Tibial artery (tissue), 4 donors: ENCODE data around the gene MRPS18A.
A peak's percentile ranks its signal among the peaks of the same experiment; 100 is the strongest.
"Not testable (repeated sequence)": the region's sequence is repeated elsewhere in the genome, so short reads cannot be mapped to it uniquely, and the experiment has no call there.

Source experiments
- DNase-seq, 2 donors: peaks; one replicate each; pipeline ENCODE4 v3.0.0-alpha.2; 2019
- H3K27ac ChIP-seq, 2 donors: fragments of 200-600 bp; sonication (generic) in 1 of 2; 1 replicate in 1 of 2; 2 replicates in 1 of 2; pipeline ENCODE4 v1.5.1; 2018 to 2019; ENCODE audit warnings: mild to moderate bottlenecking in 1 of 2
- H3K27me3 ChIP-seq, 2 donors: fragments of 200-600 bp; sonication (generic) in 1 of 2; one replicate each; pipeline versions ENCODE4 v1.5.1 to v1.6.0; 2016 to 2019
- H3K36me3 ChIP-seq, 3 donors: fragments of 200-600 bp; sonication (generic) in 2 of 3; one replicate each; pipeline ENCODE4 v1.5.1; 2016 to 2019; ENCODE audit warnings: mild to moderate bottlenecking in 2 of 3
- H3K4me1 ChIP-seq, 4 donors: fragments of 200-600 bp; sonication (generic) in 2 of 4; 1 replicate in 3 of 4; 2 replicates in 1 of 4; pipeline ENCODE4 v1.5.1; 2016 to 2019
- H3K4me3 ChIP-seq, 2 donors: fragments of 200-600 bp; sonication (generic) in 1 of 2; 1 replicate in 1 of 2; 2 replicates in 1 of 2; pipeline ENCODE4 v1.5.1; 2018 to 2019; ENCODE audit warnings: mild to moderate bottlenecking in 2 of 2
- H3K9me3 ChIP-seq, 3 donors: fragments of 200-600 bp; sonication (generic) in 1 of 3; one replicate each; pipeline ENCODE4 v1.5.1; 2016 to 2019
- CTCF ChIP-seq, 2 experiments: fragments of 200-600 bp in 1 of 2; fragments of 450-650 bp in 1 of 2; IDR thresholded peaks; one replicate each; pipeline ENCODE4 v1.5.1; 2017 to 2019; ENCODE audit warnings: antibody characterized with exemption in 2 of 2, mild to moderate bottlenecking in 1 of 2, moderate library complexity in 1 of 2
- intact Hi-C: fragments of 100-400 bp; cut with DNase I; formaldehyde crosslinking; loops from one replicate; pipeline ENCODE4 v1.15.0; 2023; ENCODE audit warnings: low total_unique reads

MRPS18A gene

DNA sequence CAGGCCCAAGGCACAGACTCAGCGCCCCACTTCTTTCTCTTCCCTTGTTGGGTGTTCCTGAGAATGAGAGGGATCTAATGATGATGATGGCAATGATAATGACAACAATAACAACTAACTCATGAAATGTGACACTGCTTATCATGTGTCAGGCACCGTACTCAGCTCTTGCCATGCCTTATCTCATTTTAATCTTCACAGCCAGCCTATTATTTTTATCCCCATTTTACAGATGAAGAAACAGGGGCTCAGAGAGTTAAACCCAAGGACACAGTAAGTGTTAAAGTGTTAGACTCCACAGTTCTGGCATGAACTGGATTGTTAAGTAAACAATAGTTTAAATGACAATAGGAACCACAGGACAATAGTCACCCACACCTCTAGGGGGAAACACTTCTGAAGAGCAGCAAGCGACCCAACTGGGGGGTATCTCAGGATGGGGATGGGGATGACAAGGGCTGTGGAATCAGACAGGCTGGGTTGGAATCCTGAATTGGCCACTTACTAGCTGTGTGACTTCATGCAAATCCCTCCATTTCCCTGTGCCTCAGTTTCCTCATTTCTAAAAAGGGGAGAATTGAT, 30.3 kb downstream of the MRPS18A start:
- Histone ChIP-seq H3K36me3 (no peaks in the 10 kb centered on the region), H3K27me3 (peaks cover 0 to 4% of the 10 kb centered on the region in 2 donors), H3K9me3 (no peaks in the 10 kb centered on the region), H3K27ac (no peak overlapping the region), H3K4me1 (no peaks in the 10 kb centered on the region), H3K4me3 (no peak overlapping the region)
- DNase-seq, result no peak
- TF ChIP-seq CTCF (IDR thresholded peaks at IDR 0.05), result no peak
- intact Hi-C loops, result no loop called here

GRCh38 chr6:43652822-43653221, 34.8 kb downstream of the MRPS18A start:
- H3K4me1 ChIP-seq, intact Hi-C loops, DNase-seq, H3K27ac ChIP-seq, H3K36me3 ChIP-seq, H3K4me3 ChIP-seq, H3K27me3 ChIP-seq, H3K9me3 ChIP-seq: not testable (repeated sequence)

GRCh38 chr6:43648248-43648647, 39.3 kb downstream of the MRPS18A start:
- H3K27ac ChIP-seq, result no peak overlapping the region
- DNase-seq, result no peak
- no peak overlapping the region for H3K4me3 ChIP-seq
- intact Hi-C loops, result no loop called here
- no peaks in the 10 kb centered on the region for H3K9me3 ChIP-seq
- TF ChIP-seq CTCF (IDR thresholded peaks at IDR 0.05), result no peak
- H3K4me1 ChIP-seq, result peaks cover 0 to 14% (median 9%) of the 10 kb centered on the region in 4 donors
- H3K27me3 ChIP-seq, result no peaks in the 10 kb centered on the region
- no peaks in the 10 kb centered on the region for H3K36me3 ChIP-seq

DNA sequence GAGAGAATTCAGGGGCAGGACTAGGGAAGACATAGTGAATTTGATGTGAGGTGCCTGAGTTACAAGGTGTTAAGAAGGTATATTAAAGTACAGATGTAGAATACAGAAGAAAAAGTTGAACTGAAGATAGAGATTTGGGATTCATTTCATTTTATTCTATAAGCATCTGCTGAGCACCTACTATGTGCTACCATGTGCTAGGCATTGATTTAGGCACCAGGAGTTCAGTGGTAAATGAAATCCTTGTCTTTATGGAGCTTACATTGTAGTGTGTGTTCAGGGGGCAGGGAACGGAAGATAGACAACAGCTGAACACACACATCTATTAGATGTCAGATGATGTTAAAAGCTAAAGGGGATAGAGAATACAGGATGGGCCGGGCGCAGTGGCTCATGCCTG, 40.0 kb downstream of the MRPS18A start:
- H3K36me3 ChIP-seq, result peaks cover 0 to 4% (median 0%) of the 10 kb centered on the region in 3 donors
- no peaks in the 10 kb centered on the region for H3K9me3 ChIP-seq
- intact Hi-C loops, result no loop called here
- H3K4me3 ChIP-seq, result no peak overlapping the region
- TF ChIP-seq CTCF (IDR thresholded peaks at IDR 0.05), result no peak
- H3K4me1 ChIP-seq, result peaks cover 0 to 14% (median 9%) of the 10 kb centered on the region in 4 donors
- no peak for DNase-seq
- H3K27ac ChIP-seq, result no peak overlapping the region
- H3K27me3 ChIP-seq, result no peaks in the 10 kb centered on the region

DNA sequence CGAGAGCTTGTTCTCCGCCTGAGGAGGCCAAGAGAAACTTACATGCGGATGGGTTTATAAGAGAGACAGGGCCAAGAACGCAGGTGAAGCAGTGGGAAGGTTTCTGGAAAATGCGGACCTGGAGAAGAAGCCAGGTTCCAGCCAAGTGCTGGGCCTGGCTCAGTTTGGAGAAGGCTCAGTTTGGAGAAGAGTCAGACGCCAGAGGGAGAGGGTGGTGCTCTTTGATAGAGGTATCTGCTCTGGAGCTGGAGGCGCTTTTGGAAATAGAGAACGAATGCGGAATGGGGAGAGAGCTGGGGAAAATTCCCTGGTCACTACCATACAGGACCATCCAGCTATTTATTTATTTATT, 42.0 kb downstream of the MRPS18A start:
- no peaks in the 10 kb centered on the region for H3K27me3 ChIP-seq
- H3K4me3 ChIP-seq, result peak overlapping the region; percentile 48 to 60
- peaks cover 0 to 14% (median 9%) of the 10 kb centered on the region in 4 donors for H3K4me1 ChIP-seq
- H3K27ac ChIP-seq, result peak overlapping the region in 1 of 2 donors; percentile 25
- H3K9me3 ChIP-seq, result no peaks in the 10 kb centered on the region
- peaks cover 7 to 24% (median 12%) of the 10 kb centered on the region in 3 donors for H3K36me3 ChIP-seq
- intact Hi-C loops, result no loop called here
- TF ChIP-seq CTCF (IDR thresholded peaks at IDR 0.05), result no peak
- DNase-seq, result no peak

- Histone ChIP-seq H3K36me3 (peaks cover 12 to 29% (median 17%) of the 10 kb centered on the region in 3 donors), H3K4me1 (peaks cover 0 to 15% (median 9%) of the 10 kb centered on the region in 4 donors), H3K9me3 (no peaks in the 10 kb centered on the region), H3K27me3 (no peaks in the 10 kb centered on the region), H3K4me3 (peak within 1 kb of the TSS; percentile 48 to 60), H3K27ac (peak within 1 kb of the TSS; percentile 25 to 43)
- TF ChIP-seq CTCF (IDR thresholded peaks at IDR 0.05), result no peak
- peak; percentile 58 to 76 for DNase-seq
- intact Hi-C loops, result no loop called here
Observed at GRCh38 chr6:43644940-43645612, 42.5 kb downstream of the MRPS18A start, which contains the start of gene RSPH9. RSPH9 (plus strand) TSS chr6:43645036; CDS start chr6:43645099, 63 bp downstream.
